GM12878 (cell line): ENCODE results near the gene TLCD2. TPM values are rescaled to one million over a fixed set of nuclear protein-coding genes. Genes with fewer than 3 reads are reported as not detected.
"Not testable (repeated sequence)": the region's sequence is repeated elsewhere in the genome, so short reads cannot be mapped to it uniquely, and the experiment has no call there.

Experiments used
- ATAC-seq: fragments of 200-7000 bp; cut with Tn5 transposase; 3 replicates; pipeline ENCODE4 v1.9.1; 2020; ENCODE audit warnings: mild to moderate bottlenecking, moderate library complexity
- BruUV-seq: library from RNA; stranded (reverse); fragments of 400-500 nt; replicated peaks from 2 replicates; lab custom pipeline; 2021; lab: Mats Ljungman, UMichigan
- CTCF ChIA-PET: fragments of 300-600 bp; sonication (Branson Sonifier 250); formaldehyde crosslinking; extraction: SDS; loops from one replicate; lab custom pipeline; 2021; ENCODE audit warnings: inconsistent platforms; lab: Yijun Ruan, JAX
- POLR2A ChIA-PET: fragments of 350-600 bp; formaldehyde crosslinking; extraction: SDS; loops from one replicate; lab custom pipeline; 2021; ENCODE audit warnings: inconsistent platforms; lab: Charles Lee
- RAD21 ChIA-PET: fragments of 300-600 bp; sonication (Branson Sonifier 250); formaldehyde crosslinking; loops from one replicate; lab custom pipeline; 2023; ENCODE audit warnings: antibody characterized with exemption; ENCODE audit not compliant: unreplicated experiment; lab: Charles Lee
- SMC1A ChIA-PET: fragments of 300-600 bp; sonication (Branson Sonifier 250); formaldehyde crosslinking; loops from one replicate; lab custom pipeline; 2023; ENCODE audit not compliant: unreplicated experiment, uncharacterized antibody; lab: Charles Lee
- DNase-seq: peaks from one replicate; pipeline ENCODE4 v3.0.0-alpha.2; 2011; ENCODE audit warnings: low read depth, low spot score
- FAIRE-seq: peaks from 3 replicates; lab custom pipeline; 2011; peaks lifted over from hg19 to GRCh38; lab: Jason Lieb, UNC
- H2AFZ ChIP-seq: 2 replicates; pipeline ENCODE4 v1.6.0; 2011; ENCODE audit warnings: low read depth, low read length, control low read depth; ENCODE audit not compliant: control insufficient read depth
- H3K27ac ChIP-seq: 2 replicates; pipeline ENCODE4 v1.5.1; 2011; ENCODE audit warnings: control low read depth; ENCODE audit not compliant: control insufficient read depth, insufficient read depth
- H3K27me3 ChIP-seq, 2 experiments: replicated peaks in 1 of 2; 2 replicates each; pipeline versions ENCODE4 v1.6.0 to v1.6.1; 2011; ENCODE audit warnings: low read length in 1 of 2; ENCODE audit not compliant: control insufficient read depth in 2 of 2, insufficient read depth in 2 of 2
- H3K36me3 ChIP-seq, 2 experiments: 2 replicates each; pipeline ENCODE4 v1.5.1; 2011; ENCODE audit warnings: low read length in 1 of 2; ENCODE audit not compliant: control insufficient read depth in 2 of 2, insufficient read depth in 2 of 2
- H3K4me1 ChIP-seq: 2 replicates; pipeline ENCODE4 v1.6.1; 2011; ENCODE audit warnings: mild to moderate bottlenecking, low read length, moderate library complexity, mixed read lengths; ENCODE audit not compliant: control insufficient read depth, insufficient read depth
- H3K4me2 ChIP-seq: 2 replicates; pipeline ENCODE4 v1.6.0; 2011; ENCODE audit warnings: control low read depth; ENCODE audit not compliant: control insufficient read depth, insufficient read depth
- H3K4me3 ChIP-seq: fragments of 200-600 bp; sonication (generic); 2 replicates; pipeline ENCODE4 v1.5.1; 2016
- H3K79me2 ChIP-seq: 2 replicates; pipeline ENCODE4 v1.6.0; 2011; ENCODE audit warnings: low read length; ENCODE audit not compliant: control insufficient read depth, insufficient read depth
- H3K9ac ChIP-seq: 2 replicates; pipeline ENCODE4 v1.8.0; 2011; ENCODE audit warnings: low read length, control low read depth, mixed read lengths; ENCODE audit not compliant: control insufficient read depth, insufficient read depth
- H3K9me3 ChIP-seq: replicated peaks from 3 replicates; pipeline ENCODE4 v1.5.1; 2011; ENCODE audit warnings: mild to moderate bottlenecking, low read length; ENCODE audit not compliant: control insufficient read depth, insufficient read depth
- H4K20me1 ChIP-seq: 2 replicates; pipeline ENCODE4 v1.6.0; 2011; ENCODE audit not compliant: control insufficient read depth, insufficient read depth
- MEF2A ChIP-seq: IDR thresholded peaks from 2 replicates; pipeline ENCODE4 v1.6.1; 2011; ENCODE audit warnings: low read depth, mild to moderate bottlenecking, low read length, moderate library complexity; ENCODE audit not compliant: insufficient read depth
- NFYA ChIP-seq: IDR thresholded peaks from 2 replicates; pipeline ENCODE4 v1.6.1; 2011; ENCODE audit warnings: low read depth, mild to moderate bottlenecking, low read length, improper control_type of control experiment, borderline replicate concordance
- WGBS: methylation state at CpG from one replicate; pipeline ENCODE4 v1.1.6; 2016; ENCODE audit warnings: low lambda C conversion rate; ENCODE audit not compliant: insufficient replicate concordance, insufficient coverage; ENCODE audit errors: missing lambda C conversion rate; 5-methylcytosine and 5-hydroxymethylcytosine counted together
- in situ Hi-C: fragments of 300-500 bp; cut with MboI; formaldehyde crosslinking; loops from 9 replicates; pipeline ENCODE4 v1.14.3; 2018; ENCODE audit warnings: mixed read lengths
- intact Hi-C: fragments of 100-400 bp; cut with micrococcal nuclease; formaldehyde crosslinking; loops from one replicate; pipeline ENCODE4 v1.14.2; 2022; ENCODE audit not compliant: unreplicated experiment
- polyA plus RNA-seq, 11 experiments: library from polyadenylated mRNA; depleted of rRNA in 4 of 11; unstranded in 6 of 11; stranded (reverse) in 5 of 11; fragments of >200 nt; fragmentation: Nextera tagmentation in 4 of 11; fragmentation: Illumina TruSeq in 1 of 11; extraction: Ambion mirVana in 4 of 11; extraction: Trizol in 1 of 11; gene quantifications; 1 replicate in 1 of 11; 2 replicates in 10 of 11; pipeline versions ENCODE4 v1.2.1 to v1.2.3, GENCODE V29; 2011 to 2016; ENCODE audit warnings: inconsistent platforms in 2 of 11, missing spikeins in 2 of 11, low read depth in 1 of 11
- total RNA-seq, 4 experiments: library from RNA; depleted of rRNA in 3 of 4; stranded (reverse); fragments of >200 nt in 3 of 4; fragmentation: Illumina TruSeq in 1 of 4; extraction: Trizol in 1 of 4; gene quantifications; 2 replicates each; pipeline versions ENCODE4 v1.2.1 to v1.2.3, GENCODE V29; 2013 to 2021

TLCD2 gene
- total and polyA plus RNA-seq, 10 of the 15 experiments (the other 5 are each of a cell fraction or from before 2014, with no cell fraction given): 0.02 to 0.15 (median 0.05) TPM; not detected in 2

GRCh38 chr17:1709403-1709951 is 700 bp downstream of the TLCD2 start:
- CTCF ChIA-PET: interaction anchor here (0.7 to 1.0 kb wide), 3 partner anchors 9 to 76 kb away, joined by 3 to 5 read pairs (median 4); no protein-coding TSS in a partner anchor
- no peak for FAIRE-seq
- in situ Hi-C loops (no loop called here), intact Hi-C loops (no loop called here)
- peak; percentile 16 for ATAC-seq
- H4K20me1 ChIP-seq: no peaks in the 10 kb centered on the region
- POLR2A ChIA-PET: no interaction called here
- no peak for DNase-seq
- 35% methylated on average over 5 of the region's 16 CpGs for whole genome bisulfite sequencing
- no peak overlapping the region for H3K9ac ChIP-seq
- RAD21 ChIA-PET: no interaction called here
- peaks cover 0 to 5% of the 10 kb centered on the region in 2 experiments; a peak in 2 of 4 replicates for H3K27me3 ChIP-seq
- peak overlapping the region; percentile 82; the same call in 1 of the 2 replicates for H3K4me2 ChIP-seq
- H3K79me2 ChIP-seq: no peaks in the 10 kb centered on the region
- H3K4me3 ChIP-seq: peak overlapping the region; percentile 63; the same call in 1 of the 2 replicates
- H3K9me3 ChIP-seq: no peaks in the 10 kb centered on the region
- BruUV-seq: no TSS peak
- H3K4me1 ChIP-seq: peaks cover 9% of the 10 kb centered on the region
- H3K36me3 ChIP-seq: peaks cover 0 to 7% of the 10 kb centered on the region in 2 experiments; a peak in 2 of 4 replicates
- no peak overlapping the region for H3K27ac ChIP-seq
- H2AFZ ChIP-seq: no peak overlapping the region
- TF ChIP-seq MEF2A: no peak
- TF ChIP-seq NFYA: no peak
- SMC1A ChIA-PET: no interaction called here

- H3K4me3 ChIP-seq, FAIRE-seq, SMC1A ChIA-PET, H3K4me2 ChIP-seq, H4K20me1 ChIP-seq, intact Hi-C loops, in situ Hi-C loops, H3K9ac ChIP-seq, RAD21 ChIA-PET, H3K79me2 ChIP-seq, H3K27ac ChIP-seq, H3K27me3 ChIP-seq, DNase-seq, H3K4me1 ChIP-seq, H2AFZ ChIP-seq, H3K36me3 ChIP-seq, H3K9me3 ChIP-seq, BruUV-seq, ATAC-seq: not testable (repeated sequence)
- POLR2A ChIA-PET: interaction anchor here (0.6 to 1.3 kb wide), 3 partner anchors 8 to 220 kb away, joined by 3 to 4 read pairs (median 3); no protein-coding TSS in a partner anchor
- CTCF ChIA-PET: interaction anchor here (0.7 to 1.0 kb wide), 4 partner anchors 9 to 76 kb away, joined by 3 to 5 read pairs (median 4); no protein-coding TSS in a partner anchor
- WGBS: 52% methylated on average over 9 of the region's 10 CpGs
These were observed 1.3 kb downstream of the TLCD2 start for GRCh38 chr17:1708791-1709346.
